Fibroblast of lung (primary cell): ENCODE measurements around the gene ATG7. TPM values are rescaled to one million over a fixed set of nuclear protein-coding genes. Genes with fewer than 3 reads are reported as not detected.

Experiments
- DNase-seq, 2 donors: peaks; one replicate each; pipeline versions ENCODE4 v3.0.0 to v3.0.0-alpha.2; 2010; ENCODE audit warnings: low read depth in 2 of 2
- H2AFZ ChIP-seq: 2 replicates; pipeline ENCODE4 v1.5.1; 2012; ENCODE audit warnings: low read length, control low read depth, inconsistent platforms
- H3K27ac ChIP-seq: 2 replicates; pipeline ENCODE4 v1.5.1; 2011; ENCODE audit warnings: low read length, control low read depth; ENCODE audit not compliant: insufficient read depth
- H3K27me3 ChIP-seq: 2 replicates; pipeline ENCODE4 v1.5.1; 2011; ENCODE audit warnings: mild to moderate bottlenecking, low read length; ENCODE audit not compliant: control insufficient read depth, insufficient read depth
- H3K36me3 ChIP-seq: 2 replicates; pipeline ENCODE4 v1.5.1; 2011; ENCODE audit warnings: low read length; ENCODE audit not compliant: control insufficient read depth, insufficient read depth
- H3K4me1 ChIP-seq: 2 replicates; pipeline ENCODE4 v1.5.1; 2011; ENCODE audit warnings: low read length; ENCODE audit not compliant: control insufficient read depth, insufficient read depth; ENCODE audit errors: extremely low read depth
- H3K4me2 ChIP-seq: 2 replicates; pipeline ENCODE4 v1.5.1; 2011; ENCODE audit warnings: low read length, control low read depth; ENCODE audit not compliant: insufficient read depth; ENCODE audit errors: extremely low read depth
- H3K4me3 ChIP-seq, 4 experiments: fragments of 200-600 bp in 1 of 4; sonication (generic) in 1 of 4; replicated peaks in 1 of 4; 2 replicates each; pipeline ENCODE4 v1.5.1; 2011 to 2016; ENCODE audit warnings: low read length in 4 of 4, low read depth in 3 of 4, mild to moderate bottlenecking in 3 of 4, control low read depth in 2 of 4, inconsistent platforms in 1 of 4, mixed read lengths in 1 of 4; ENCODE audit not compliant: insufficient read depth in 1 of 4; ENCODE audit errors: control extremely low read depth in 1 of 4
- H3K79me2 ChIP-seq: 2 replicates; pipeline ENCODE4 v1.5.1; 2012; ENCODE audit warnings: mild to moderate bottlenecking, low read length, inconsistent platforms; ENCODE audit not compliant: control insufficient read depth, insufficient read depth
- H3K9ac ChIP-seq: 2 replicates; pipeline ENCODE4 v1.5.1; 2011; ENCODE audit warnings: mild to moderate bottlenecking, low read length, control low read depth; ENCODE audit not compliant: insufficient read depth
- H3K9me3 ChIP-seq: 2 replicates; pipeline ENCODE4 v1.5.1; 2012; ENCODE audit warnings: low read depth, low read length; ENCODE audit not compliant: control insufficient read depth, insufficient read depth
- H4K20me1 ChIP-seq: 2 replicates; pipeline ENCODE4 v1.5.1; 2011; ENCODE audit warnings: low read length; ENCODE audit not compliant: control insufficient read depth, insufficient read depth; ENCODE audit errors: extremely low read depth
- CTCF ChIP-seq, 2 donors: IDR thresholded peaks in 1 of 2; conservative IDR thresholded peaks in 1 of 2; 1 replicate in 1 of 2; 2 replicates in 1 of 2; pipeline ENCODE4 v1.5.1; 2011 to 2012; ENCODE audit warnings: low read length in 2 of 2, control low read depth in 1 of 2, inconsistent platforms in 1 of 2, low read depth in 1 of 2, mild to moderate bottlenecking in 1 of 2
- EZH2 ChIP-seq: IDR thresholded peaks from 2 replicates; pipeline ENCODE4 v1.5.1; 2012; ENCODE audit warnings: low read length, control low read depth, mild to moderate bottlenecking; ENCODE audit errors: missing control alignments
- polyA plus RNA-seq, 2 donors: library from polyadenylated mRNA; depleted of rRNA in 1 of 2; stranded (reverse) in 1 of 2; unstranded in 1 of 2; fragments of >200 nt; gene quantifications; 2 replicates each; pipeline ENCODE4 v1.2.1, GENCODE V29; 2011 to 2012; ENCODE audit warnings: missing spikeins in 1 of 2
- total RNA-seq: library from RNA; depleted of rRNA; stranded (reverse); fragments of >200 nt; gene quantifications from 2 replicates; pipeline ENCODE4 v1.2.1, GENCODE V29; 2014

ATG7 gene
- total and polyA plus RNA-seq, 2 donors (not counting 1 experiment from before 2014, with no cell fraction given), result 50.8 to 56.5 TPM

- Histone ChIP-seq H3K4me2 (no peak overlapping the region), H3K9ac (no peak overlapping the region), H3K27me3 (no peaks in the 10 kb centered on the region), H2AFZ (no peak overlapping the region), H3K4me3 (no peak overlapping the region), H3K27ac (no peak overlapping the region), H4K20me1 (no peaks in the 10 kb centered on the region), H3K79me2 (no peaks in the 10 kb centered on the region), H3K36me3 (no peaks in the 10 kb centered on the region), H3K9me3 (no peaks in the 10 kb centered on the region), H3K4me1 (peaks cover 4% of the 10 kb centered on the region)
- no peak for TF ChIP-seq CTCF (conservative IDR thresholded peaks at IDR 0.05 in 1 of 2, IDR thresholded peaks at IDR 0.05 in 1 of 2; ENCODE audit: low read depth in 1 of 2, low read length in 2 of 2)
- TF ChIP-seq EZH2, result no peak
- DNase-seq, result no peak
Measured at GRCh38 chr3:11431319-11431718, 159.1 kb downstream of the ATG7 start.

GRCh38 chr3:11434017-11434526 is 161.9 kb downstream of the ATG7 start:
- Histone ChIP-seq H3K9me3 (no peaks in the 10 kb centered on the region), H3K36me3 (no peaks in the 10 kb centered on the region), H3K4me3 (peak overlapping the region in 1 of 4 experiments; percentile 15), H3K79me2 (no peaks in the 10 kb centered on the region), H3K27me3 (no peaks in the 10 kb centered on the region), H3K4me2 (peak overlapping the region; percentile 21), H2AFZ (no peak overlapping the region), H3K4me1 (peaks cover 4% of the 10 kb centered on the region), H4K20me1 (no peaks in the 10 kb centered on the region), H3K27ac (peak overlapping the region; percentile 55), H3K9ac (peak overlapping the region; percentile 4)
- peak; percentile 28 to 78 for DNase-seq
- TF ChIP-seq CTCF (conservative IDR thresholded peaks at IDR 0.05 in 1 of 2, IDR thresholded peaks at IDR 0.05 in 1 of 2; ENCODE audit: low read depth in 1 of 2, low read length in 2 of 2) (no peak), EZH2 (no peak)

- Histone ChIP-seq H3K4me3 (peak overlapping the region in 1 of 4 experiments; percentile 15), H3K9ac (no peak overlapping the region), H3K4me2 (peak overlapping the region; percentile 21), H3K4me1 (peaks cover 4% of the 10 kb centered on the region), H3K27ac (peak overlapping the region; percentile 55), H3K27me3 (no peaks in the 10 kb centered on the region), H3K36me3 (no peaks in the 10 kb centered on the region), H3K79me2 (no peaks in the 10 kb centered on the region), H2AFZ (no peak overlapping the region), H4K20me1 (no peaks in the 10 kb centered on the region), H3K9me3 (no peaks in the 10 kb centered on the region)
- TF ChIP-seq EZH2, result no peak
- TF ChIP-seq CTCF (conservative IDR thresholded peaks at IDR 0.05 in 1 of 2, IDR thresholded peaks at IDR 0.05 in 1 of 2; ENCODE audit: low read depth in 1 of 2, low read length in 2 of 2), result no peak
- no peak for DNase-seq
Measured at GRCh38 chr3:11434563-11435096, 162.4 kb downstream of the ATG7 start.
